ENCODE data around the gene FAM193B.

FAM193B gene

DNA sequence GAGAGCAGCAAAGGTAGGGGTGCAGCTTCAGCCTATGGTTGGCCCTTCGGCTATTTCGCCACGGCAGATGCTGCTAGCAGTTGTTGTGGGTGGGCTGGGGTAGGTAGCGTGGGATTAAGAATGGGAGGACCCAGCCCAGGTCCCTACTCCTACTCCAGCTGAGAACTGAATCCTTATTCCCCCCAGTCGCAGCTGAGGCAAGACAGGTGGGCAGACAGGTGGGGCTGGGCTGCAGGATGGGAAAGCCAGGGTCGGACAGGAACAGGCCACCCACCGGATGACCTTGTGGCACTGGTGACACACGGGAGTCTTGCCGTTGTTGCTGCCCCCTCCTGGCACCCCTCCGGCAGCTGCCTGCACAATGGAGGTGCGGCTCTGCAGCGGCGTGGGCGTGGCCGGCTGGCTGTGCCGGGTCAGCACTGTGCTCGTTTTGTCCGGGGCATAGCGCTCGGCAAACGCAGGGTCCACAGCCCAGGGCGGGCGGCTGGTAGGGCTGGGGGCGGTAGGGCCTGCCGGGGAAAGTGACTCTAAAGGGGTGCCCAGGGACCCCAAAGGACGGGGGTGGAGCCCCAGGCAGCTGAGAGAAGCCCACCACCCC lies 65.1 kb downstream of the FAM193B start:
- no peak for TF ChIP-seq GATA3 (IDR thresholded peaks at IDR 0.05; ENCODE audit: low read depth, low read length)
- no peak for TF ChIP-seq GATA2 (IDR thresholded peaks at IDR 0.05; ENCODE audit: low read depth, low read length)

DNA sequence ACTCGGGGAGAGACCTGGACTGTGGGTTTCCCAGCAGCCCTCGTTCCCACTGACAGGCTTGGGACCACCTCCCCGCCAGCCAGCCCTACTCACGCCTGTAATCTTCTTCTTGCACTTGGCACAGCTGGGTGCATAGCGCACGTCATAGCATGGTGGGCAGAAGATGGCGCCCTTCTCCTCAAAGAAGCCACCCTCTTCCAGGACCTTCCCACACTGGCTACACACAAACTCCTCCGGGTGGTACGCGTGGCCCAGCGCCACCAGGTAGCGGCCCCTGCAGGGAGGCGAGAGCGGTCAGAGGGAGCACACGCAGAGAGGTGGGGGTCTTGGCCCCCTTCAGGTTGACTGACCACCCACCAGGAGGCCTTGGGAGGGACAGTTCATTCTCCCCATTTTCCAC lies 66.4 kb downstream of the FAM193B start:
- TF ChIP-seq GATA2 (IDR thresholded peaks at IDR 0.05; ENCODE audit: low read depth, low read length) (no peak), GATA3 (IDR thresholded peaks at IDR 0.05; ENCODE audit: low read depth, low read length) (no peak)

DNA sequence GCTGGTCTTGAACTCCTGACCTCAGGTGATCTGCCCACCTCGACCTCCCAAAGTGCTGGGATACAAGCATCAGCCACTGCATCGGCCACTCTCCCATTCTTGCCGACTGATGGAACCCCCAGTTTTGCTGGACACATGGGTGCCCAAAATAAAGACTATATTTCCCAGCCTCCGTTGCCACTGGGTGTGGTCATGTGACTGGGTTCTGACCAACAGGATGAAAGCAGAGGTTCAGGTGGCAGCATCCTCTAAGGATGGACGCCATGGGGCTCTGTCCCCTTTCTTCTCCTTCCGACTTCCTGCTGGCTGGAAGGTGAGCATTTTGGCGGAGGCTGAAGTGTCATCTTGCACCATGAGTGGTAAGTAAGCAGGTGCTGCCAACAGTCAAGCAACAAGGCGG lies 67.2 kb downstream of the FAM193B start:
- TF ChIP-seq GATA2 (IDR thresholded peaks at IDR 0.05; ENCODE audit: low read depth, low read length) (no peak), GATA3 (IDR thresholded peaks at IDR 0.05; ENCODE audit: low read depth, low read length) (no peak)

DNA sequence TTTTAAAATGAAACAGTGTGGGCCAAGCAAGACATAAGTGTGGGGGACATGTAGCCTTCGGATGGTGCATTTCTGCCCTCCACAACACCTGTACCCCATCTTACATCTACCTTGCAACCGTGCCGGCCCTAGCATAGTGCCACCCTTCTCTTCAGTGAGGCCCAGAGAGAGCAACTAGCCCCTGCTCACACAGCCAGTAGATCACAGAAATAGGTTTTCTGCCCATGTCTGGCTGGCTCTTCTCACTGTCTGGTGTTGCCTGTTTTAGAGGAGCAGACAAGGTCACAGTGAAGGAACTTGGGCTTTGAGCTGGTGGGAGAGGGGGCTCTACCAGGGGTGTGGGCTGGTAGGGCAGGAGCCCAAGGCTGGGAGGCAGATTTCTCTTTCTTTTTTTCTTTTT lies 68.1 kb downstream of the FAM193B start:
- TF ChIP-seq GATA2 (IDR thresholded peaks at IDR 0.05; ENCODE audit: low read depth, low read length) (no peak), GATA3 (IDR thresholded peaks at IDR 0.05; ENCODE audit: low read depth, low read length) (no peak)

GRCh38 chr5:177484902-177485549 lies 69.3 kb downstream of the FAM193B start:
- TF ChIP-seq GATA3 (IDR thresholded peaks at IDR 0.05; ENCODE audit: low read depth, low read length) = no peak
- no peak for TF ChIP-seq GATA2 (IDR thresholded peaks at IDR 0.05; ENCODE audit: low read depth, low read length)

DNA sequence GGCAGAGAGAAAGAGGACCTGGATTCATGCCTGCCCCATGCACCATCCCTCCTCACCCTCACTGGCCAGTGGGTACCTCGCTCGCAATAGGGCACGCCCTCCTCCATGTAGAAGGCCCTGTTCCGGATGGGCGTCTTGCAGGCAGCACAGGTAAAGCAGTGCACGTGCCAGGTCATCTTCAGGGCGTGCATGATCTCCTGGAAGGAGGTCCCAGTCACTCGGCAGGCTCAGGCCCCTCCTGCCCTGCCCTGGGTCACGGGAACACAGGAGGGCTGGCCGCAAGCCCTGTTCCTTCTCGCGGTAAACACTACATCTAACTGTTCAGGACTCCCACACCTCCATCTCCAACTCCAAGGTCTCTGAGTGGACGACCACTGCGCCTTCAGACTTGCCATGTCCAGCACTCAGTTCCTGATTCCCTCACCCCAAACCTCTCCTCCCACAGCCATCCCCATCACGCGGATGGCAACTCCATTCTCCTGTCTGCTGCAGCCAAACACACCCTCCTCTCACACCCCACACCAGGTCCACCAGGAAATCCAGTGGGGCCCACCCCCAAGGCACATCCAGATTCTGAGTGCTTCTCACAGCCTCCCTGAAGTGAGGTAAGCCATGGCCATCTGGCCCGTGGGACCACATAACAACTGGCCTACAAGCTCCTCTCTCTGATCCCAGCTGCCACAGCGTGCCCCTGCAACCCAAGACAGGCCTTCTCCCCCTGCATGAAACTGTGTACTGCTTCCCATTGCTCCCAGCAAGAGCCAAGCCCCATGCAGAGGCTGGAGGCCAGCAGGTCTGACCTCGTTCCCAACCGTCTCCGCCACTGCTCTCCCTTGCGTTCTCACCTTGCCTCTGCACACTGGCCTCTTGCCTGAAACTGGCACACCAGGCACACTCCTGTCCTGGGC lies 70.1 kb downstream of the FAM193B start:
- TF ChIP-seq GATA3 (IDR thresholded peaks at IDR 0.05; ENCODE audit: low read depth, low read length) (no peak), GATA2 (IDR thresholded peaks at IDR 0.05; ENCODE audit: low read depth, low read length) (no peak)

DNA sequence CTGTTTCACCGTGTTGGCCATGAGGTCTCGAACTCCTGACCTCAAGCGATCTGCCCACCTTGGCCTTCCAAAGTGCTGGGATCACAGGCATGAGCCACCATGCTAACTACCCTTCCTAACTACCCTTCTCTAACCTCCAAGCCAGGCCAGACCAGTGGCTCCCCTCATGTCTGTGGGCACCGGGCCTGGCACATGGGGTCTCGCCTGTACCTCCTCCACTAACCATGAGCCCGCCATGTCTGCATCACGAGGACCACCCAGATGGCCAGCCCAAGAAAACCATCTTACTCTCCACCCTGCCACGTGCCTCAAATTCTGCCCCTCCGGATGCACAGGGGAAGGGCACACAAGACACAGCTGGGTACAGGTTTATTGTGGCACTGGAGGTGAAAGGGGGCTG lies 71.3 kb downstream of the FAM193B start:
- no peak for TF ChIP-seq GATA2 (IDR thresholded peaks at IDR 0.05; ENCODE audit: low read depth, low read length)
- TF ChIP-seq GATA3 (IDR thresholded peaks at IDR 0.05; ENCODE audit: low read depth, low read length) = no peak

- TF ChIP-seq GATA2 (IDR thresholded peaks at IDR 0.05; ENCODE audit: low read depth, low read length) = no peak
- TF ChIP-seq GATA3 (IDR thresholded peaks at IDR 0.05; ENCODE audit: low read depth, low read length) = no peak
Observed at GRCh38 chr5:177482359-177482795, 72.0 kb downstream of the FAM193B start.

DNA sequence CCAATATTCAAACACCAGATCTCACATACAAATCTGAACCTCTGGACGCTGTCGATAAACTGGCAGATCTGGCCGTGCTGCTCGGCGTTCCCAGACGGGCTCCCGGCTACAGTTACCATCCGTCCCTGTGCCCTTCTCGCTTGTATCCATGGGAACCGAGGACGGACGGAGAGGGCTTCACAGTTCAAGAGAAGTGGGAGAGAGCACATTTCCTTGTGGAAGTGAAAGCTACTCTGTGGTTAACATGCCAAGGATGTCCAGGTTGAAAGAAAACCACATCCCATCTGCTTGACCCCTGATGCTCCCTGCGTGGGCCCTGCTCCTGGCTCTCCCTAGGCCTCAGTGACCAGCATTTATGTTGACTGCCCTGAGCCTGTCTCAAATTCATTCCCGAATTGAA lies 74.6 kb downstream of the FAM193B start:
- TF ChIP-seq GATA2 (IDR thresholded peaks at IDR 0.05; ENCODE audit: low read depth, low read length) (no peak), GATA3 (IDR thresholded peaks at IDR 0.05; ENCODE audit: low read depth, low read length) (no peak)

GRCh38 chr5:177478711-177479646 lies 75.4 kb downstream of the FAM193B start:
- TF ChIP-seq GATA3 (IDR thresholded peaks at IDR 0.05; ENCODE audit: low read depth, low read length) (no peak), GATA2 (IDR thresholded peaks at IDR 0.05; ENCODE audit: low read depth, low read length) (peak; percentile 65)

DNA sequence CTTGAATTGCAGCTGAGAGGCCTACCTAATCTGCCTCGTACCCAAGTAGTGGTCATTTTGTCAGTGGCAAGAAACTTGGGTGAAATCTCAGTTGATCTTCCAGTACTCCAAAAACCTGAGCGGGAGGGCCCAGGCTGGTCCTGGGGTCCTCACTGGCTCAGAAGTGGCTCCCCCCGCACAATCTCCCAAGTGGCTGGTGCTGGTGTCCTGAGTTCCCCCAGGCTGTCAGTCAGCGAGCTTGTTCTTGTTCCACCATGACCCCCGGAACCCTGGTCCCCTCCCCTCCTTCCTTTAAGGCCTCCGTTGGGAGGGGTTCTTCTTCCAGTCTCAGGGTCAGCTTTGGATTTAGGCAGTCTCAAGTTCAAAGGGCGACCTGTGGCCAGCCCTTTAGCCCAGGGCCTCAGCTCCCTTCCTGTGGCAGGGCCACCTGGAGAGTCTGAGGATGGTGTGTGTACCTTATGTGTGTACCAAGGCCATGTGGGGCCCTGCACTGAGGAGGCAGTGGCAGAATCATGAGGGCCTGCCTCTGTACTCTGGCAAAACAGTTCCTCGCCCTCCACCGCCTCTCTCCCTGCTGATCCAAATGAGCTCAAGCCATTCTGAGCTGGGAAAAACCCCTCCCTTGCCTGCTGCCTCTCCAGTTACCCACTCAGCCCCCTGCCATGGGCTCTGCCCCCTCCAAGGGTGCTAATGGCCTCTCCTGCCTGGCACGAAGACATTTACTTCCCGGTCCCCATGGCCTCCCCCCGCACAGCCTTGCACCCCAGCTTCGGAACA lies 76.5 kb downstream of the FAM193B start:
- TF ChIP-seq GATA2 (IDR thresholded peaks at IDR 0.05; ENCODE audit: low read depth, low read length) = no peak

- TF ChIP-seq GATA3 (IDR thresholded peaks at IDR 0.05; ENCODE audit: low read depth, low read length) = no peak
- no peak for TF ChIP-seq GATA2 (IDR thresholded peaks at IDR 0.05; ENCODE audit: low read depth, low read length)
Observed at GRCh38 chr5:177476531-177477233, 77.7 kb downstream of the FAM193B start.
